Islet of Langerhans (tissue), 1 donor: ENCODE measurements around the gene GPR39.
A peak's percentile ranks its signal among the peaks of the same experiment; 100 is the strongest.

Experiments used
- FAIRE-seq: peaks from one replicate; lab custom pipeline; 2011; peaks lifted over from hg19 to GRCh38; lab: Jason Lieb, UNC

Gene GPR39

GRCh38 chr2:132414081-132414480 is 2.5 kb upstream of the GPR39 start:
- FAIRE-seq: no peak

GRCh38 chr2:132415256-132415914 is 1.2 kb upstream of the GPR39 start:
- FAIRE-seq: no peak

GRCh38 chr2:132415915-132416722 is 486 bp upstream of the GPR39 start:
- peak; percentile 64 for FAIRE-seq

GRCh38 chr2:132417430-132418035 is 928 bp downstream of the GPR39 start:
- no peak for FAIRE-seq

- no peak for FAIRE-seq
These were observed 2.6 kb downstream of the GPR39 start for GRCh38 chr2:132419235-132419634.

GRCh38 chr2:132419941-132420340 is 3.3 kb downstream of the GPR39 start:
- FAIRE-seq: no peak

- peak; percentile 96 for FAIRE-seq
These were observed 4.5 kb downstream of the GPR39 start for GRCh38 chr2:132420816-132421805.

- no peak for FAIRE-seq
These were observed 6.1 kb downstream of the GPR39 start for GRCh38 chr2:132422736-132423135.

GRCh38 chr2:132424526-132425121 is 8.0 kb downstream of the GPR39 start:
- FAIRE-seq: no peak

- FAIRE-seq: no peak
These were observed 9.4 kb downstream of the GPR39 start for GRCh38 chr2:132426033-132426432.

- no peak for FAIRE-seq
These were observed 10.1 kb downstream of the GPR39 start for GRCh38 chr2:132426656-132427055.

- no peak for FAIRE-seq
These were observed 12.7 kb downstream of the GPR39 start for GRCh38 chr2:132429351-132429750.

- FAIRE-seq: no peak
These were observed 13.5 kb downstream of the GPR39 start for GRCh38 chr2:132429941-132430573.

GRCh38 chr2:132430895-132431294 is 14.3 kb downstream of the GPR39 start:
- FAIRE-seq: no peak

GRCh38 chr2:132437852-132438669 is 21.5 kb downstream of the GPR39 start:
- peak; percentile 61 for FAIRE-seq

GRCh38 chr2:132438691-132439090 is 22.1 kb downstream of the GPR39 start:
- no peak for FAIRE-seq

- no peak for FAIRE-seq
These were observed 23.2 kb downstream of the GPR39 start for GRCh38 chr2:132439703-132440398.

GRCh38 chr2:132441051-132441450 is 24.4 kb downstream of the GPR39 start:
- no peak for FAIRE-seq

- no peak for FAIRE-seq
These were observed 25.7 kb downstream of the GPR39 start for GRCh38 chr2:132442278-132442677.

GRCh38 chr2:132443106-132443505 is 26.5 kb downstream of the GPR39 start:
- FAIRE-seq: no peak
